Activated CD8-positive, alpha-beta T cell treated with anti-CD3 and anti-CD28 coated beads, Interleukin-2, amount 10 ng/mL, durations not matched to agents 7 days and 5 days (primary cell): ENCODE data around the gene APOBEC3F. TPM values are rescaled to one million over a fixed set of nuclear protein-coding genes. Genes with fewer than 3 reads are reported as not detected.
"Not testable (repeated sequence)": the region's sequence is repeated elsewhere in the genome, so short reads cannot be mapped to it uniquely, and the experiment has no call there.

Source experiments
- ATAC-seq: fragments of 150-1000 bp; cut with Tn5 transposase; one replicate; pipeline ENCODE4 v1.10.0; 2021; ENCODE audit warnings: moderate library complexity
- CTCF ChIA-PET: fragments of 350-600 bp; sonication (Branson Sonifier 250); formaldehyde crosslinking; loops from one replicate; lab custom pipeline; 2021; ENCODE audit warnings: antibody characterized with exemption; lab: Charles Lee
- POLR2A ChIA-PET: fragments of 350-600 bp; sonication (Branson Sonifier 250); formaldehyde crosslinking; loops from one replicate; lab custom pipeline; 2021; ENCODE audit warnings: antibody characterized with exemption; lab: Charles Lee
- DNase-seq: peaks from one replicate; pipeline ENCODE4 v3.0.0-alpha.2; 2020
- H3K27ac Mint-ChIP-seq: one replicate; pipeline ENCODE4 v1.8.0; 2021; ENCODE audit warnings: mild to moderate bottlenecking, mixed read lengths
- H3K27me3 Mint-ChIP-seq: one replicate; pipeline ENCODE4 v1.8.0; 2021; ENCODE audit warnings: low read depth, mixed read lengths
- H3K36me3 Mint-ChIP-seq: one replicate; pipeline ENCODE4 v1.8.0; 2021; ENCODE audit warnings: low read depth, mixed read lengths
- H3K4me1 Mint-ChIP-seq: one replicate; pipeline ENCODE4 v1.8.0; 2021; ENCODE audit warnings: low read depth, mixed read lengths
- H3K4me3 Mint-ChIP-seq: one replicate; pipeline ENCODE4 v1.8.0; 2021; ENCODE audit warnings: mild to moderate bottlenecking, mixed read lengths
- H3K9me3 Mint-ChIP-seq: one replicate; pipeline ENCODE4 v1.8.0; 2022; ENCODE audit warnings: mixed read lengths; ENCODE audit not compliant: insufficient read depth
- total RNA-seq, 2 experiments: library from RNA; stranded (reverse); gene quantifications; one replicate each; pipeline ENCODE4 v1.2.3, GENCODE V29; 2021

The APOBEC3F gene
- total RNA-seq, 2 experiments from 2014 or later, result 43.1 to 48.8 TPM

- ChIA-PET CTCF (interaction anchor here (1.0 to 2.6 kb wide), 8 partner anchors 11 to 302 kb away, joined by 3 to 14 read pairs (median 5); partner anchors contain the start of gene APOBEC3B), POLR2A (interaction anchor here (0.8 to 1.0 kb wide), 2 partner anchors 104 to 306 kb away, joined by 5 read pairs; partner anchors contain the start of gene RPL3)
- Mint-ChIP-seq H3K4me1 (peaks cover 42% of the 10 kb centered on the region), H3K27me3 (no peaks in the 10 kb centered on the region), H3K36me3 (peaks cover 30% of the 10 kb centered on the region), H3K27ac (peak within 1 kb of the TSS; percentile 97), H3K4me3 (peak within 1 kb of the TSS; percentile 97), H3K9me3 (no peaks in the 10 kb centered on the region)
- peak; percentile 94 for DNase-seq
- ATAC-seq, result peak; percentile 95
Observed at GRCh38 chr22:39013942-39014722, 26.5 kb upstream of the APOBEC3F start, which contains the start of gene APOBEC3C. TSS of gene APOBEC3C (plus strand) at chr22:39014257. CDS start at chr22:39014363, 106 bp downstream.

- ChIA-PET CTCF (interaction anchor here (0.8 to 2.6 kb wide), 5 partner anchors 12 to 302 kb away, joined by 3 to 14 read pairs (median 6); no protein-coding TSS in a partner anchor), POLR2A (interaction anchor here (1.0 kb wide), 1 partner anchor 104 kb away, joined by 5 read pairs; no protein-coding TSS in a partner anchor)
- H3K4me3 Mint-ChIP-seq, result peak overlapping the region; percentile 97
- not testable (repeated sequence) for H3K9me3 Mint-ChIP-seq, ATAC-seq, H3K27me3 Mint-ChIP-seq, DNase-seq
- peaks cover 34% of the 10 kb centered on the region for H3K36me3 Mint-ChIP-seq
- H3K4me1 Mint-ChIP-seq, result peaks cover 46% of the 10 kb centered on the region
- peak overlapping the region; percentile 97 for H3K27ac Mint-ChIP-seq
Observed at GRCh38 chr22:39014723-39015121, 25.9 kb upstream of the APOBEC3F start.

GRCh38 chr22:39016592-39016991 lies 24.1 kb upstream of the APOBEC3F start:
- no peak for ATAC-seq
- H3K9me3 Mint-ChIP-seq, result no peaks in the 10 kb centered on the region
- peaks cover 56% of the 10 kb centered on the region for H3K4me1 Mint-ChIP-seq
- H3K27ac Mint-ChIP-seq, result no peak overlapping the region
- CTCF ChIA-PET, result interaction anchor here (1.1 to 2.6 kb wide), 2 partner anchors 11 to 147 kb away, joined by 3 to 14 read pairs; no protein-coding TSS in a partner anchor
- H3K4me3 Mint-ChIP-seq, result peak overlapping the region; percentile 56
- H3K36me3 Mint-ChIP-seq, result peaks cover 44% of the 10 kb centered on the region
- POLR2A ChIA-PET, result interaction anchor here (0.7 kb wide), 1 partner anchor 45 kb away, joined by 3 read pairs; no protein-coding TSS in a partner anchor
- DNase-seq, result no peak
- H3K27me3 Mint-ChIP-seq, result no peaks in the 10 kb centered on the region

GRCh38 chr22:39017596-39018365 lies 22.9 kb upstream of the APOBEC3F start:
- peak overlapping the region; percentile 64 for H3K27ac Mint-ChIP-seq
- H3K4me3 Mint-ChIP-seq, result no peak overlapping the region
- ChIA-PET CTCF (interaction anchor here (1.1 kb wide), 1 partner anchor 12 kb away, joined by 3 read pairs; no protein-coding TSS in a partner anchor), POLR2A (no interaction called here)
- DNase-seq (no peak), ATAC-seq (no peak)
- no peaks in the 10 kb centered on the region for H3K27me3 Mint-ChIP-seq
- peaks cover 62% of the 10 kb centered on the region for H3K4me1 Mint-ChIP-seq
- H3K36me3 Mint-ChIP-seq, result peaks cover 54% of the 10 kb centered on the region
- no peaks in the 10 kb centered on the region for H3K9me3 Mint-ChIP-seq

- DNase-seq, H3K27me3 Mint-ChIP-seq, ATAC-seq, POLR2A ChIA-PET, H3K9me3 Mint-ChIP-seq: not testable (repeated sequence)
- peaks cover 64% of the 10 kb centered on the region for H3K36me3 Mint-ChIP-seq
- peak overlapping the region; percentile 95 for H3K27ac Mint-ChIP-seq
- H3K4me3 Mint-ChIP-seq, result peak overlapping the region; percentile 85
- H3K4me1 Mint-ChIP-seq, result peaks cover 69% of the 10 kb centered on the region
- CTCF ChIA-PET, result interaction anchor here (0.6 to 1.6 kb wide), 2 partner anchors 17 to 150 kb away, joined by 3 to 4 read pairs; no protein-coding TSS in a partner anchor
Observed at GRCh38 chr22:39020021-39020651, 20.5 kb upstream of the APOBEC3F start.

- H3K27ac Mint-ChIP-seq, result peak overlapping the region; percentile 95
- no peaks in the 10 kb centered on the region for H3K27me3 Mint-ChIP-seq
- H3K36me3 Mint-ChIP-seq, result peaks cover 68% of the 10 kb centered on the region
- peaks cover 71% of the 10 kb centered on the region for H3K4me1 Mint-ChIP-seq
- peak overlapping the region; percentile 85 for H3K4me3 Mint-ChIP-seq
- no peak for DNase-seq
- ChIA-PET POLR2A (interaction anchor here (0.6 to 1.5 kb wide), 4 partner anchors 74 to 1850 kb away, joined by 3 to 4 read pairs (median 3); partner anchors contain the start of gene CBX6), CTCF (interaction anchor here (1.7 to 1.8 kb wide), 2 partner anchors 152 to 153 kb away, joined by 3 to 5 read pairs; no protein-coding TSS in a partner anchor)
- no peaks in the 10 kb centered on the region for H3K9me3 Mint-ChIP-seq
- no peak for ATAC-seq
Observed at GRCh38 chr22:39021552-39022250, 19.0 kb upstream of the APOBEC3F start.

- CTCF ChIA-PET, result interaction anchor here (1.6 kb wide), 1 partner anchor 155 kb away, joined by 4 read pairs; no protein-coding TSS in a partner anchor
- peaks cover 54% of the 10 kb centered on the region for H3K4me1 Mint-ChIP-seq
- H3K27ac Mint-ChIP-seq, result peak overlapping the region; percentile 85
- peak overlapping the region; percentile 58 for H3K4me3 Mint-ChIP-seq
- no peaks in the 10 kb centered on the region for H3K27me3 Mint-ChIP-seq
- POLR2A ChIA-PET, result no interaction called here
- DNase-seq, result peak; percentile 47
- H3K36me3 Mint-ChIP-seq, result peaks cover 55% of the 10 kb centered on the region
- no peak for ATAC-seq
- no peaks in the 10 kb centered on the region for H3K9me3 Mint-ChIP-seq
Observed at GRCh38 chr22:39024519-39025308, 15.9 kb upstream of the APOBEC3F start.

GRCh38 chr22:39026509-39027150 lies 14.0 kb upstream of the APOBEC3F start:
- peaks cover 43% of the 10 kb centered on the region for H3K4me1 Mint-ChIP-seq
- no peak for DNase-seq
- no peaks in the 10 kb centered on the region for H3K27me3 Mint-ChIP-seq
- CTCF ChIA-PET, result no interaction called here
- POLR2A ChIA-PET, result interaction anchor here (0.5 kb wide), 1 partner anchor 116 kb away, joined by 3 read pairs; no protein-coding TSS in a partner anchor
- no peak overlapping the region for H3K4me3 Mint-ChIP-seq
- H3K36me3 Mint-ChIP-seq, result peaks cover 45% of the 10 kb centered on the region
- H3K27ac Mint-ChIP-seq, result peak overlapping the region; percentile 39
- no peak for ATAC-seq
- no peaks in the 10 kb centered on the region for H3K9me3 Mint-ChIP-seq

- peaks cover 40% of the 10 kb centered on the region for H3K36me3 Mint-ChIP-seq
- no peaks in the 10 kb centered on the region for H3K9me3 Mint-ChIP-seq
- ATAC-seq (no peak), DNase-seq (no peak)
- CTCF ChIA-PET, result no interaction called here
- H3K4me3 Mint-ChIP-seq, result no peak overlapping the region
- peak overlapping the region; percentile 39 for H3K27ac Mint-ChIP-seq
- POLR2A ChIA-PET, result no interaction called here
- H3K4me1 Mint-ChIP-seq, result peaks cover 33% of the 10 kb centered on the region
- no peaks in the 10 kb centered on the region for H3K27me3 Mint-ChIP-seq
Observed at GRCh38 chr22:39027717-39028116, 12.9 kb upstream of the APOBEC3F start.
